ENCODE results near the gene ATP13A4.
A peak's percentile ranks its signal among the peaks of the same experiment; 100 is the strongest.

The ATP13A4 gene

DNA sequence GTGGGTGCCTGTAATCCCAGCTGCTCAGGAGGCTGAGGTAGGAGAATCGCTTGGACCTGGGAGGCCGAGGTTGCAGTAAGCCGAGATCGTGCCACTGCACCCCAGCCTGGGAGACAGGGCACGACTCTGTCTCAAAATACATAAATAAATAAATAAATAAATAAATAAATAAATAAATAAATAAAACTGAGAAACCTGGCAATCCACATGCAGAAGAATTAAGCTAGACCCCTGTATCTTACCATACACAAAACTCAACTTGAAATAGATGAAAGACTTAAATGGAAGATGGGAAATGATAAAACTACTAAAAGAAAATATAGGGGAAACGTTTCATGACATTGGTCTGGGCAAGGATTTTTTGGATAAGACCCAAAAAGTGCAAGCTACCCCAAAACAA, 58.0 kb downstream of the ATP13A4 start:
- DNase-seq: no peak

DNA sequence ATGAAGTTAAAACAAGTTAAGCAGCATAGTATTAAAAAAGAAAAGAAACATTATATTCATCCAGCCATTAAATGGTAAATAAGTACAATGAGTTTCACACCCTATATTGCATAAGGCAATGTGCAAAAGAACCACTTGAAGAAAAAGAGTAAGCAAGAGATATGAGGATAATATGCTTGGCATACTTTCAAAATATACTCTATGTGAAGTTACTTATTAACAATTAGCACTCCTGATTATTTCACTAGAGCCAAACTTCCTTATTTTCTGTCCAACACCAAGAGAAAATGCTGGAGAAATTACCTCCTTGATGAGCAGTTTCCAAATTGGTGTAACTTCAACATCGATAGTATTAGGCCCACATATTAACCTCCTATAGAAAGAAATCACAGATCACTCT, 63.7 kb downstream of the ATP13A4 start:
- DNase-seq: no peak

DNA sequence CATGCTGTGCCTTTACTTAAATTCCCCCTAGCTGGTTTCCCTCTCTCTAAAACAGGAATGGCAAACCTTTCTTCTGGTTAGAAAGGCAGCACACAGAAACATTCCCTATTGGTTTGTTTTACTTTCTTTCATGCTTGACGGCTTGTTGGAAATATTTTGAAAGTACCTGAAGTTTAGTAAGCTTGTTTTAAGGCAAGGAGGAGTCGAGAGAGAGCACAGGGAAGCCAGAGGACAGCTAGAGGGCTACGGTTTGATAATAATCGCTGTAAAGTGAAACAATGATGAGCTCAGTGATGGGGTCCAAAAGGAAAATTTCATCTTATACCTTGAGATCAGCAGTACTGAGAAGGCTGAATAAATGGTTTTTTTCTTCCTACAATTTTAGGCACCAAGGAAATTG, 64.1 kb downstream of the ATP13A4 start:
- DNase-seq: no peak

DNA sequence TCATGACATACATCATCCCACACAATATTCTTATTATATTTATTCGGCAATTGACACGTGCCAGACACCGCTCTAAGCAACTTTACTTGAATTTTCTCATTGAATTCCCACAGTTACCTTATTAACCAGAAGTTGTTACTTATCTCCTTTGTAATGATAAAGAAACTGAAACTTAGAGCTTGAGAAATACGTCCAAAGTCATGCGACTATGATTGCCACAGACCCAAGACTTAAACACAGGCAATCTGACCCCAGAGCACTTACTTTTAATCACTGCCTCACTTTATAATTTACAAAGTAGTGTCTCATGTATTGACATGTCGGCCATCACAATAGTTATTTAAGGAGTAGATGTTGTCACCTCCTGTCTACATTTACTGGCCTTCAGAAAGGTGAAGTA, 64.7 kb downstream of the ATP13A4 start:
- DNase-seq: peak; percentile 26 to 39

DNA sequence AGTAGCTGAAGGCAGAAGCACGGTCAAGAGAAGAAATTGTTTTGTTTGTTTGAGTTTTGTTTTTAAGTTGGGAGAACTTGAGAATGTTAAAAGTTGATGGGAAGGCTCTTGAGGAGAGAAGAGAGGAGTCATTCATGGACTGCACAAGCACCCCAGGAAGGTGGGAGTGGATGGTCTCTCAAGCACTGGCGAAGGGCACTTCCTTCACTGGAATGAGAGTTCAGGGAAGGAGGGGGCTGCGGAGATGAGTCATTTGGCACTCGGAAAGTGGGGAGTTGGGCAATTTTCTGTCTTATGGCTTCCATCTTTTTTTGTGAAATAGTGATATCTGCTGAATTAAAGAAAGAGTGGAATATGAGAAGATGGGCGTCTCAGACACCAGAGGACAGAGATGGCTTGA, 66.0 kb downstream of the ATP13A4 start:
- no peak for DNase-seq

DNA sequence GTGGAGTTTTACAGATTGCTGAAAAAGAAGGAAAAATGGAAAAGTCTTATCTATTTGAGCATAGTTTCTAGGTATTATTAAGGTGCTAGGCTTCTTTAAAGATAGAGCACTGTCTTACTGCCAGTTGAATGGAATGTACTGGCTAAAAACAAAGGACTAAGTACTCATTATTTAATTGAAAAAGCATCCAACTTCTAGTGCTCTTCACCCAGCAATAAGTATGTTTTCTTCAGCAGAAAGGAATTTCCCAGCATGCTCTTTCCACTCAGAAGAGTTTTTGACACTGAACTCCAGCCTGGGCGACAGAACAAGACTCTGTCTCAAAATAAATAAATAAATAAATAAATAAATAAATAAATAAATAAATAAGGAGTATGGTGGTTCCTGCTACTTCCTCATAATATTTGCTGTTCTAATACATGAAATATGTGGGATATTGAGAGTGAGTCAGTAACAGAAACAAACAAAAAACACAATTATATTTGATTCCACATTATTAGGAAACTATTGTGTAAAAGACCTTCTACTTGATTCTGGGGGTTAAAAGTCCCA, 70.6 kb downstream of the ATP13A4 start:
- no peak for DNase-seq

DNA sequence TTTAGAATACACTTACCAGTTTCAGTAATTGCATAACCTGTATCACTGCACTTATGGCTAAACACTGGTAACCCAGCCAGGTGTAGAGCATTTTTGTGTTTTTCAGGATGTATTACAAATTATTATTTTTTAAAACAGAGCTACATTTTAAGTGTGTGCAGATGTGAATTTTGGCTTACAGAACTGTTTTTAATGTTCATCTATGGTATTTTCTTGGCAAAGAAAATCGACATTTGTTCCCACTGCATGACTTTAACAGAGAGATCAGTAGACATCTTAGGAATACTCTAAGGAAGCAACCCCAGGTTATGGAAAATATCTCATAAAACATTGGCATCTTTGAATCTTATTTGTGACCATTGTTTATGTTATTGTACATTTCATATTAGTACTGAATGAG, 73.3 kb downstream of the ATP13A4 start:
- no peak for DNase-seq

DNA sequence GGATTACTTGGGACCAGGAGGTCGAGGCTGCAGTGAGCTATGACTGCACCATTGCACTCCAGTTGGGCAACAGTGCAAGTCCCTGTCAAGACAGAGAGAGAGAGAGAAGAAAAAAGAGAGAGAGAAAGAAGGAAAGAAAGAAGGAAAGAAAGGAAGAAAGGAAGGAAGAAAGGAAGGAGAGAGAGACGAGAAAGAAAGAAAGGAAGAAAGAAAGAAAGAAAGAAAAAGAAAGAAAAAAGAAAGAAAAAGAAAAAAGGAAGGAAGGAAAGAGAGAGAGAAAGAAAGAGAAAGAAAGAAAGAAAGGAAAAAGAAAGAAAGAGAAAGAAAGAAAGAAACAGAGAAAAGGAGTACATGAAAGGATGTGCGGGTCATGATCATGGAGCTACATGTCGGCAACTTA, 80.2 kb downstream of the ATP13A4 start:
- no peak for DNase-seq

DNA sequence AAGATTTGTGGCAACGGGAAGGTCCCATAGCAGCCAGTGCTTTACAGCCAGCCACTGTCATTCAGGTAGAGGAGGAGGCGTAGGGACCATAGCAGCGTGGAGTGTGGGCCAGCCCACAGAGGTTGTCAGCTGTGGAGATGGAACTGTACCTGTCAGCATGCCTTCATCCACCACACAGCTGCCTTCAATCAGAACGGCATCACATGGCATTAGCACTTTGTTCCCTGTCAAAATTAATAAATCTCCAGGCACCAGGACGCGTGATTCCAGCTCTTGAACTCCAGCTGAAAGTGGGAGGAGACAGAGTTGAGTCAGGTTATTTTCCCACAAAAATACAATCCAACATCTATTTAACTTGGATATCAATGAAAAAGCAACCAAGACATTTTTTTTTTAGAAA, 84.0 kb downstream of the ATP13A4 start:
- DNase-seq: no peak

DNA sequence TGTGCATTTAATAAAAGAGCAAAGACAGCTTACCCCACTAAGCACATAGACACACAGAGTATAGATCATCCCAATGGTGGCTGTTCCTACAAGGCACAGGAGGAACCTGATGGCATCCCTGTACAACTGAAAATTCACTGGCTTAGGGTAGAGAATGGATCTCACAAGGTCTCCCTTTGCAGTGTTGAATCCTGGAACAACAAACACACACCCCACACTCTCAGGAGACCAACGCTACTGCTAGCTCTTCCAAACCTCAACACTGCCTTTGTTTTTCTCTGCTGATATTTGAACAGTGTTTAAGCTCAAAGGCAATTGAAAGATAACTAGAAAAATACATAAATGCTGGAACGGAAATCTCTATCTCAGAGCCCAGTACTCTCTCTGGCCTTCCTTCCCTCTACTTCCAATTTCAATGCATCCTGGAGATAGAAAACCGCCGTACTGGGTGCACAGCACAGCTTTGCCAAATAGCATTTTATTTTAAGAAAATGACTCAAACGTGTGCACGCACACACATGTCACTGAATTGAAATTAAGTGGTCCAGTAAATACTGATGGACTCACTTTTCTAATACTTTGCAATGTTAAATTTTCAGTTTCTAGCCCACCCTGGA, 88.6 kb downstream of the ATP13A4 start:
- DNase-seq: no peak

DNA sequence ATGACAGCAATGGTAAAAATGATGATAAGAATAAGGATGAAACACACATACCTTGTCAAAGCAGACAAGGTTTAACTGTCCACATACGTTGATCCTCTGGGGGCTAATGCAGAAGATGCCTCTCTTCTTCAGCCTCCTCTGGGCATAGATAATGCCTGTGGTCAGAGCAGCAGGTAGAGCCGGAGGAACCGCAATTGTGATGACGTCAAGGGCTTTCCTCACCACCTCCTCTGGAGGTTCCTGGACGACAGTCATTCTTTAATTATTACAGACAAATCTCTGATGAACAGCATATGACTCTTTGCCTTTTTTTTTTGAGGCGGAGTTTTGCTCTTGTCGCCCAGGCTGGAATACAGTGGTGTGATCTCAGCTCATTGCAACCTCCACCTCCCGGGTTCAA, 89.8 kb downstream of the ATP13A4 start:
- no peak for DNase-seq

DNA sequence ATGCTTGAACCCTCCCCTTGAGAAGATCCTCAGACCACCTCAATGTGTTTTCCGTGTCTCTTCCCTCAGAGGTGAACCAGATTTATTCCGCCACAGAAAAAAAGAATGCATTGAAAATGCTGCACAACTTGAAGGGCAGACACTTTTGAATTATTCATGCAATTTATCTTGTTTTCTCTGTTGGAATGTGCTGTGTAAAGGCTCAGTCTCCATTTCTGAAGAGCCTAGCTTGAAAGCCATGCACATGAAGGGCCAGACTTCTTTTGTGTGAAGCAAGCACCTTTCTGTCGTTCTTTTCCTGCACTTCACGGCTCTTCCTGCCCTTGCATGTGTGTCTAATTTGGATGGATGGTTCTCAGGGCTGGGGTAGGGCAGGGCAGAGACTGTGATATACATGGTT, 97.2 kb downstream of the ATP13A4 start:
- no peak for DNase-seq

DNA sequence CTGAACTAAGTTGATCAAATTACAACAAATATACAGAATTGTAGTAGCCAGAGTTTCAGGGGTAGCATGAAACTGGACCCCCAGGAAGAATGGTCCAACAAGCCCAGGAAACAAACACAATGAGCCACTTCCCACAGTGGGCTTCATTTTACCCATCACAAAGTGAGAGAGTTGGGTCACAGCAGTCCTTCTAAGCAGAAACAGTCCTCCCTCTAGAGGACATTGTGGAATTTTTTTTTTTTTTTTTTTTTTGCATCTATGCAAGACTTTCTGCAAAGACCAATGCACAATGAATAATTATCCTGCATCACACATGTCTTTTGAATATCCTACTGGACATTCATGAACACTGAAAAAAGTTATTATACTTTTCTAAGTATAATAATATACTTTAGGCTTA, 102.4 kb downstream of the ATP13A4 start:
- DNase-seq: no peak

DNA sequence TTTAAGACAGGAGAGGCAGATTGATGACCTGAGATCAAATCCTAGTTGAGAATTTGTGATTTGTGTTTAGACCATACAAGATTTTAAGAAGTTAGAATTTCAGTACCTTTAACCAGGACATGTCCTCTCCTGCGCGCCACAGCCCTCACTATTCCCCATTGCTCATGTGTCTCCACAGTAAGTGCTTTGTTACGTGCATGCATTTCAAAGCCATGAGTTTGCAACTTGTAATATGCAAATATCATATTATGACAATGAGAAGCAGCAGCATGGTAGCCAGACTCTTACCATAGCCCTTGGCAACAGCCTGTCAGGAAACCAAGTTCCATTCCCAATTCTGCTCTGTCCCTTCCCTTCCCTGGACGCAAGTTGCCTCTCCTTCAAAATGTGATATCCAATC, 102.8 kb downstream of the ATP13A4 start:
- no peak for DNase-seq

DNA sequence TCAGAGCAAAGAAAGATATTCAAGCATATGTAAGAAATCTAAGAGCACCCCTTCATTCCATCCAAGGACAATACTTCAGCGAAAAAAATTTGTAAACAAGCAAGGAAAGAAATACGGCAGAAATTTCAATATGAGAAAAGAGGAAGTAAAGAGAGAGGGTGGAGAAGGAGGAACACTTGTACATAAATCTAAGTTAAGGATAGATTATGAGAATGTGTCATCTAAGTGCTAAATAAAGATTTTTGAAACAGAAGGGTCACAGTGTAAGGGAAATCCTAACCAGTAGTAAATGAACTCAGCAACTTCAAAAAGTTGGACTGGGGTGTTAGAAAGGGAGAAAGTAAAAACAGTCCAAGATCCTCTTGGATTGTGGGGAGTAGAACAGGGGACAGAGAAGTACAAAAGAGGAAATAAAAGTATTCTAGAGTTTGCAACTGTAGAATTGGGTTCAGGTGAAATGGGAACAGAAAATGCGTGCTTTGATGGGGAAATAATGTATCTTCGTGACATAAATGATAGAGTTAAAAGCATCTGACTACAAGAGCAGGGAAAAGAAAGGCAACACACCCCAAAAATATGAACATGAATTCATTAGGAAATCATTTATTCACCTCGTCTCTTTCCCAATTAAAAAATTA, 107.6 kb downstream of the ATP13A4 start:
- DNase-seq: peak; percentile 10 to 14

DNA sequence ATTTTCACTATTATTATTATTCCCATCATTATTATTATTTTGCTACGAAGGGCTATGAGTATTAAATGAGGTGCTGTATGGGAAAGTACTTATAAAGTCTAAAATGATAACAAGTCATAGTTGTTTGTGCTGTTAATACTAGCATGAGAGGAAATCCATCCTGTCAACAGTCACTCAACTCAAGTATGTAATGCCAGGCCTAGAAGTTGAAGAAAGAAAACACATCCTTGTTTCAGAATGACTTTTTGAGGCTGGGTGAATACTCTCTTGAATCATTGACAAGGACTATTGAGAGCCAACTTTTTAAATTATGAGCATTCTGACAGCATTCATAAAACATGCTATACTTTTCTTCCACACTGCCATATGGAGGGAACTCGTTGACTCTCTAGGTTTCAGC, 115.3 kb downstream of the ATP13A4 start:
- no peak for DNase-seq

DNA sequence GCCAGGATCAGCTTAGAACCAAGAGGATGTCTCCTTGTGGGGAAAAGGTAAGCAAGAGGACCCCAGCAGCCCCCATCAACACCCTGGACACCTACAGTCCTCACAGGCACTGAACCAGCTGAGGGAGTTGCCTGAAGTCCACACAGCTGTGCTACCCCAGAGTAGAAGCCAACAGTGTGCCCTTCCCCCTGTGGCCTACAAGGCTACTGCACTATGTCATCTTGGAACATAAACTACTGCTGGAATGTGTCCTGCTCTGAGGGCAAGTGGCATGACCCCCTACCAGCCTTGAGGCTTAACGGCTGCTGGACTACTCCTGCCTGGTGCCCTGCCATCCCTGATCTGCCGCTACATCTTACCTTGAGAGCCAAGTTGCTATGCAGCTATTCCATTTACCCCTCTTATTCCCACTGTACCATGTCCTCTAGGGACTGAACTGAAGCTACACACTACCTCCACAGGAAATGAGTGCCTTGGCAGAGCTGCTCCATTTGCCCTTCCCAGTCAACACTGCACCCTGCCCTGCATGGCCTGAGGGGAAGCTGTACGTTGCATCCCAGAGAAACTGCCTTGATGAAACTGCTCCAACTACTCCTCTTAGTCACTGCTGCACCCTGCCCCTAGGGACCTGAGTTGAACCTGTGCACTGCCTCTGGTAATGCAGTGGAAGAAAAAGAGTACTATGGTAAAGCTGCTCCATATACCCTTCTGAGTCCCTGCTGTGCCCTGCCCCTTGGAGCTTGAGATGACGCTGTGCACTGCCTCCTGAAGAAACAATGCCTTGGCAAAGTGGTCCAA, 135.9 kb downstream of the ATP13A4 start:
- no peak for DNase-seq

DNA sequence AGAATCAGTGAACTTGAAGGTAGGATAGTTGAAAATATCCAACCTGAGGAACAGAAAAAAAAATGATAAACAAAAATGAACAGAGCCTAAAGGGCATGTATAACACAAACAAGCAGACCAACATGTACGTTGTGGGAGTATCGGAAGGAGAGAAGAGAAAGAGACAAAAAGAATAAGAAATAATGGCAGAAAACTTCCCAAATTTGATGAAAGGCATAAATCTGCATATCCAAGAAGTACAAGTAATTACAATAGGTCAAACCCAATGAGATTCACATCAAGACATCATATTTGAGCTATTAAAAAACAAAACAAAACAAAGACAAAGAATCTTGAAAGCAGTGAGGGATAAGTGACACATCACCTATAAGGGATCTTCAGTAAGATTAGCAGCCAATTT, 138.1 kb downstream of the ATP13A4 start:
- DNase-seq: no peak

DNA sequence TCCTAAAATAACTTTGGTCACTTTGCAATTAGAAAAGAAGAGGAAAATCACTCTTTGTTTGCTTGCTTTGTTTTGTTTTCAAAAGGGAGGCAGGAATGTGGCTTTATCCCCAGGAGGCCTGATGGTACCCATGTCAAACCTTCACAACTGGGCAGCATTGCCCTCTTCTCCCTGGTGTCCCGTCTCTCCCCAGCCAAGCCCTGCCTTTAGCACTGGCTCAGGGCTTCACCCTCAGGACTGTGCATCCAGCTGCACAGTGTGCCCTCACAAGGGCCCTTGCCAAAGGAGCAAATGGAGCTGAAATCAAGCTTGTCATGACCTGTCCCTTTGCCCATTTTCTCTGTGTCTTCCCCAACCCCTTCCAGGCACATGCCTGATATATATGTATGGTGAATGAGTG, 147.0 kb downstream of the ATP13A4 start:
- DNase-seq: no peak

DNA sequence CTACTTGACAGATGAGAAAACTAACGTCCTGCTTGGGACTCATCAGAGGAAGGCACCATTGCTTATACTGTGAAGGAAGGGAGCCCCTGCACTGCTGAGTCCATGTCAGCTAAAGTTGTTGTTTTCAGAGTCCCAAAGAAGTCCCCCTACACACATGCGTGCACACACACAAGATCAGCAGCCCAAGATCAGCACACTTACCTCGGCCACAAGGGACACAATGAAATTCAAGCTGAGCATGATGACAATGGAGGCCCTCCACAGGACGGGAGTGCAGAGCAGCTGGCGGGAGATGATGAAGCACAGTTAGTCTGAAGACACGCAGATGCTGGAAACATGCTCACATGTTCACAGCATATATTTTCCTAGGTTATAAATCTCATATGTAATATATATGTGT, 147.6 kb downstream of the ATP13A4 start:
- DNase-seq: no peak

DNA sequence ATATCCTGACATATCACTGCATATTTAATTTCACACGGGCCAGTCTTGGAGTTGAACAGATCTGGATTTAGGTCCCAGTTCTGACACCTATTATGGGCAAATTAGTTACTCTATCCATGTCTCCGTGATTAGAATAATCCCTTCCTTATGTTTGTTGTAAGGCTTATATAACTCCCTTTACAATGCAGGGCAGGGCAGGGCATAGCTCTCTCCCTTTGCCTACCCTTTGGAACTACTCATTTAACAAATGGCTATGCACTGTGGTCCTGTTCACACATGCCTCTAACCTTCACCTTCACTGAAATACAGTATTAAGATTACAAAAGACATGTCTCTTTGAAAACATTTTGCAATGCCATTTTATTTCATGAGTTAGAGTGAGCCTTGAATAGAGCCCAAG, 151.4 kb downstream of the ATP13A4 start:
- DNase-seq: no peak

DNA sequence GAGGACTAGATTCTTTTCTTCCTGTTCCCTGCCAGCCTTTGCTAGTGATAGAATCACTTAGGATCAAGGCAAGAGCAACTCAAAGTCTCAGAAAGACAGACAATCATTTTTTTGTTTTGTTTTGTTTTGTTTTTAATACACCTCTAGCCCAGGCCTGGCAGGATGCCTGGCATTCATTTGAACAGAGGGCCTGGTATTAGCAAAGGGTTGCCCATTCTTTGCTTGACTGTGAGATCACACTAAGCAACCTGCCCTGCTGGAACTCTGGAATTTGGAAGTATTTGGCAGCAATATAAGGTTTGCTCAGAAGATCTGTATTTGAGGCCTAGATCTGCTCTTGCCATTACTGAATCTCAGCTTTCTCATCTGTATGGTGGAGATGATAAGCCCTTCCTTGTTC, 154.4 kb downstream of the ATP13A4 start:
- DNase-seq: no peak

DNA sequence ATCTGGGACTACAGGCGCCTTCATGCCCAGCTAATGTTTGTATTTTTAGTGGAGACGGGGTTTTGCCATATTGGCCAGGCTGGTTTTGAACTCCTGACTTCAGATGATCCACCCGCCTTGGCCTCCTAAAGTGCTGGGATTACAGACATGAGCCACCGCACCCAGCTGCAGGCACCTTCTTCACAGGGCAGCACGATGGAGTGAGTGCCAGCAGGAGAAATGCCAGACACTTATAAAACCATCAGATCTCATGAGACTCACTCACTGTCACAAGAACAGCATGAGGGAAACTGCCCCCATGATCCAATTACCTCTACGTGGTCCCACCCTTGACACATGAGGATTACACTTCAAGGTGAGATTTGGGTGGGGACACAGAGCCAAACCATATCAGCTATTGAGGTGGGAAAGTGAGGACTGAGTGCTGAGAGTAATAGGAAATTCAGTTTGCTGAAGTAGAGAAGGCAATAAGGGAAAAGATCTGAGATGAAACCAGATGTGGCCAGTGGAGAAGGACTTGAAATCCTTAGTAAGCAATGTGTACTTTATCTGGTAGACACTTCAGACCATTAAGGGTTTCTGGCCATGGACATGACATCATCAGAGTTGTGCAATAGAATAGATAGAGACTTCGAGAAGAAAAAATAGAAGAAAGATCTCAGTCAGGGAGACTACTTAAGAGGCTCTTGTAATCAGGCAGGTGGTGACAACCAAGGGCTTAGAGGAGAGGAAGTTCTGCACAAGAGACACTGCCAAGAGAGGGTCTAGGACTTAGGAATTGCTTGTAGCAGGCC, 158.0 kb downstream of the ATP13A4 start:
- DNase-seq: no peak
